HepG2 (cell line): ENCODE results near the gene ABCA4.

Experiments
- BCLAF1 ChIP-seq: fragments of 450-650 bp; IDR thresholded peaks from 2 replicates; pipeline ENCODE4 v1.6.1; 2017; ENCODE audit warnings: mild to moderate bottlenecking
- BORCS8-MEF2B ChIP-seq: sonication (generic); formaldehyde crosslinking; IDR thresholded peaks from 2 replicates; pipeline ENCODE4 v1.8.0; 2022; ENCODE audit warnings: mild to moderate bottlenecking, missing genetic modification reagents
- NBN ChIP-seq: fragments of 450-650 bp; conservative IDR thresholded peaks from 2 replicates; pipeline ENCODE4 v1.6.1; 2017
- PBX3 ChIP-seq: sonication (generic); formaldehyde crosslinking; IDR thresholded peaks from 2 replicates; pipeline ENCODE4 v1.8.1; 2023; ENCODE audit warnings: missing genetic modification reagents, inconsistent platforms, borderline replicate concordance
- POLR2AphosphoS5 ChIP-seq: IDR thresholded peaks from 2 replicates; pipeline ENCODE4 v1.6.1; 2012; ENCODE audit warnings: low read depth, low read length
- RAD51 ChIP-seq: fragments of 450-650 bp; IDR thresholded peaks from 2 replicates; pipeline ENCODE4 v1.6.1; 2016; ENCODE audit warnings: borderline replicate concordance
- SP1 ChIP-seq, 2 experiments: fragments of 450-650 bp in 1 of 2; sonication (generic) in 1 of 2; formaldehyde crosslinking in 1 of 2; IDR thresholded peaks; 2 replicates each; pipeline versions ENCODE4 v1.4.0 to v1.6.1; 2016 to 2020; ENCODE audit warnings: missing genetic modification reagents in 1 of 2
- ZNF12 ChIP-seq: sonication (generic); formaldehyde crosslinking; IDR thresholded peaks from 2 replicates; pipeline ENCODE4 v1.5.0; 2020; ENCODE audit warnings: missing genetic modification reagents
- TF ChIP-seq, protein P1 (sequence below): sonication (generic); formaldehyde crosslinking; IDR thresholded peaks from 2 replicates; pipeline ENCODE4; 2020; ENCODE audit warnings: missing genetic modification reagents, mild to moderate bottlenecking, borderline replicate concordance
- TF ChIP-seq, protein P2 (sequence below): sonication (generic); formaldehyde crosslinking; IDR thresholded peaks from 2 replicates; pipeline ENCODE4 v1.4.0; 2020; ENCODE audit warnings: missing genetic modification reagents

DNA sequence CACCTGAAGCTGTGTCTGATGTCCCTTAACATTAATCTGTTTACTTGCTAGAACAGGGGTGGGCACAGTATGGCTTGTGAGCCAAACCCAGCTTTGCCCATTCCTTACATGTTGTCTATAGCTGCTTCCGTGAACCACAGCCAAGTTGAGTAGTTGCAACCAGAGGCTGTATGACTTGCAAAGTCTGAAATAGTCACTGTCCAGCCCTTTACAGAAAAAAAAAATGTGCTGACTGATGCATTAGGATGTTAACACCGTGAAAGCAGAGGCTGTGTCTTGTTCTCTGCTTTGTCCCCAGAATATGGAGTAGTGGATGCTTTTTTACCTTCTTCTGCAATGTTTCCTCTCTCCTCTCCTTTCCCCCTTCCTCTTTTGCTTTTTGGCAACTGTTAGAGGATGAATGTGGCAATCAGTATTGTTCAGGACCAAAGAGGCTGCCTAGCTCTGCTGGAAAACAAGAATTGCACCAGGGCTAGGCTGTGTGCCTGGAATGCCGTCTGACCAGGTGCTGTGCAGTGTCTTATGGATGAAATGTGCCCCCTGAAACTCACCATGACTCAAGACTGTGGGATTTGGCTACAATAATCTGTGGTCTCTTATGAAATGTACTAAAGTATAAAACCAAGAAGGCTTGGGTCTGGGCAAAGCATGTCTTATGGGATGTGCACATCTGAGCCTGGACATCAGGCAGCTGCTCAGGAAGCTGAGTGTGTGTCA lies 132.2 kb downstream of the ABCA4 start:
- TF ChIP-seq PBX3 (CRISPR knock-in tag), result no peak
- no peak for TF ChIP-seq RAD51
- TF ChIP-seq BORCS8-MEF2B (CRISPR knock-in tag), result no peak
- no peak for TF ChIP-seq BCLAF1
- no peak for TF ChIP-seq SP1 (IDR thresholded peaks at IDR 0.05)
- TF ChIP-seq SP1 (CRISPR knock-in tag; IDR thresholded peaks at IDR 0.05), result no peak
- TF ChIP-seq, protein P1, sequence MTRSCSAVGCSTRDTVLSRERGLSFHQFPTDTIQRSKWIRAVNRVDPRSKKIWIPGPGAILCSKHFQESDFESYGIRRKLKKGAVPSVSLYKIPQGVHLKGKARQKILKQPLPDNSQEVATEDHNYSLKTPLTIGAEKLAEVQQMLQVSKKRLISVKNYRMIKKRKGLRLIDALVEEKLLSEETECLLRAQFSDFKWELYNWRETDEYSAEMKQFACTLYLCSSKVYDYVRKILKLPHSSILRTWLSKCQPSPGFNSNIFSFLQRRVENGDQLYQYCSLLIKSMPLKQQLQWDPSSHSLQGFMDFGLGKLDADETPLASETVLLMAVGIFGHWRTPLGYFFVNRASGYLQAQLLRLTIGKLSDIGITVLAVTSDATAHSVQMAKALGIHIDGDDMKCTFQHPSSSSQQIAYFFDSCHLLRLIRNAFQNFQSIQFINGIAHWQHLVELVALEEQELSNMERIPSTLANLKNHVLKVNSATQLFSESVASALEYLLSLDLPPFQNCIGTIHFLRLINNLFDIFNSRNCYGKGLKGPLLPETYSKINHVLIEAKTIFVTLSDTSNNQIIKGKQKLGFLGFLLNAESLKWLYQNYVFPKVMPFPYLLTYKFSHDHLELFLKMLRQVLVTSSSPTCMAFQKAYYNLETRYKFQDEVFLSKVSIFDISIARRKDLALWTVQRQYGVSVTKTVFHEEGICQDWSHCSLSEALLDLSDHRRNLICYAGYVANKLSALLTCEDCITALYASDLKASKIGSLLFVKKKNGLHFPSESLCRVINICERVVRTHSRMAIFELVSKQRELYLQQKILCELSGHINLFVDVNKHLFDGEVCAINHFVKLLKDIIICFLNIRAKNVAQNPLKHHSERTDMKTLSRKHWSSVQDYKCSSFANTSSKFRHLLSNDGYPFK (CRISPR knock-in tag), result no peak
- no peak for TF ChIP-seq NBN
- no peak for TF ChIP-seq ZNF12 (CRISPR knock-in tag)
- TF ChIP-seq, protein P2, sequence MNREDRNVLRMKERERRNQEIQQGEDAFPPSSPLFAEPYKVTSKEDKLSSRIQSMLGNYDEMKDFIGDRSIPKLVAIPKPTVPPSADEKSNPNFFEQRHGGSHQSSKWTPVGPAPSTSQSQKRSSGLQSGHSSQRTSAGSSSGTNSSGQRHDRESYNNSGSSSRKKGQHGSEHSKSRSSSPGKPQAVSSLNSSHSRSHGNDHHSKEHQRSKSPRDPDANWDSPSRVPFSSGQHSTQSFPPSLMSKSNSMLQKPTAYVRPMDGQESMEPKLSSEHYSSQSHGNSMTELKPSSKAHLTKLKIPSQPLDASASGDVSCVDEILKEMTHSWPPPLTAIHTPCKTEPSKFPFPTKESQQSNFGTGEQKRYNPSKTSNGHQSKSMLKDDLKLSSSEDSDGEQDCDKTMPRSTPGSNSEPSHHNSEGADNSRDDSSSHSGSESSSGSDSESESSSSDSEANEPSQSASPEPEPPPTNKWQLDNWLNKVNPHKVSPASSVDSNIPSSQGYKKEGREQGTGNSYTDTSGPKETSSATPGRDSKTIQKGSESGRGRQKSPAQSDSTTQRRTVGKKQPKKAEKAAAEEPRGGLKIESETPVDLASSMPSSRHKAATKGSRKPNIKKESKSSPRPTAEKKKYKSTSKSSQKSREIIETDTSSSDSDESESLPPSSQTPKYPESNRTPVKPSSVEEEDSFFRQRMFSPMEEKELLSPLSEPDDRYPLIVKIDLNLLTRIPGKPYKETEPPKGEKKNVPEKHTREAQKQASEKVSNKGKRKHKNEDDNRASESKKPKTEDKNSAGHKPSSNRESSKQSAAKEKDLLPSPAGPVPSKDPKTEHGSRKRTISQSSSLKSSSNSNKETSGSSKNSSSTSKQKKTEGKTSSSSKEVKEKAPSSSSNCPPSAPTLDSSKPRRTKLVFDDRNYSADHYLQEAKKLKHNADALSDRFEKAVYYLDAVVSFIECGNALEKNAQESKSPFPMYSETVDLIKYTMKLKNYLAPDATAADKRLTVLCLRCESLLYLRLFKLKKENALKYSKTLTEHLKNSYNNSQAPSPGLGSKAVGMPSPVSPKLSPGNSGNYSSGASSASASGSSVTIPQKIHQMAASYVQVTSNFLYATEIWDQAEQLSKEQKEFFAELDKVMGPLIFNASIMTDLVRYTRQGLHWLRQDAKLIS, result no peak
- TF ChIP-seq POLR2AphosphoS5, result no peak
